ENCODE results near the gene SLC6A5. TPM values are rescaled to one million over a fixed set of nuclear protein-coding genes. Genes with fewer than 3 reads are reported as not detected.

Gene SLC6A5
- total RNA-seq, 2 donors from 2014 or later = not detected

DNA sequence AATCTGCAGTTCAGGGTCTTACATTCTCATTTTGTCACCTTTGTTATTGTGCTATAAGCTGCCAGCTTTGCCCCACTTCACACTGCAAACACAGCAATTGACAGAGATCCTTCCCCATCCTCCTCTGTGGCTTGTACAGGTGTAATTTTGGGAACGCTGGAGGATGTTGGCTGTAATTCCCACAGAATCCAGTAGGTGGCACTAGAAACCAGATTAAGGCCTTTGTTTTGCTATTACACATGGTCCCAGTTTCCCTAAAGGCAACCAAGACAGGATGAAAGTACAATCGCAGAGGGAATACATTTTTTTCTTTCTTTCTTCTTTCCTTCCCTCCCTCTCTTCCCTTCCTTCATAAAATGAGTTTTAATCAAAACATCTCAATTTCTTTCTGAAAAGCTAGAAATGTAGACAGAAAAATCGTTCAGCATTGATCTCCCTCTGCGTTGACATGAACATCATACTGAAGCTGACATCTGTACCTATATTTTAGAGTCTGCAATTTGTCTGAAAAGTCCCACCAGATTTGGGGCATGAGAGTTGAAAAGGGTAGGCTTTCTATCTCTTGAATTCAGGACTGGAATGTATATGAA, 48.7 kb downstream of the SLC6A5 start:
- peak; percentile 51 to 58 (median 54) for DNase-seq
- Histone ChIP-seq H3K4me1 (no peaks in the 10 kb centered on the region), H3K27me3 (no peaks in the 10 kb centered on the region), H3K36me3 (replicated peaks in 1 of 2; ENCODE audit: insufficient read depth in 1 of 2, low read depth in 2 of 2) (no peaks in the 10 kb centered on the region), H3K27ac (no peak overlapping the region), H3K9me3 (no peaks in the 10 kb centered on the region), H3K4me3 (no peak overlapping the region)
- TF ChIP-seq, protein P1, sequence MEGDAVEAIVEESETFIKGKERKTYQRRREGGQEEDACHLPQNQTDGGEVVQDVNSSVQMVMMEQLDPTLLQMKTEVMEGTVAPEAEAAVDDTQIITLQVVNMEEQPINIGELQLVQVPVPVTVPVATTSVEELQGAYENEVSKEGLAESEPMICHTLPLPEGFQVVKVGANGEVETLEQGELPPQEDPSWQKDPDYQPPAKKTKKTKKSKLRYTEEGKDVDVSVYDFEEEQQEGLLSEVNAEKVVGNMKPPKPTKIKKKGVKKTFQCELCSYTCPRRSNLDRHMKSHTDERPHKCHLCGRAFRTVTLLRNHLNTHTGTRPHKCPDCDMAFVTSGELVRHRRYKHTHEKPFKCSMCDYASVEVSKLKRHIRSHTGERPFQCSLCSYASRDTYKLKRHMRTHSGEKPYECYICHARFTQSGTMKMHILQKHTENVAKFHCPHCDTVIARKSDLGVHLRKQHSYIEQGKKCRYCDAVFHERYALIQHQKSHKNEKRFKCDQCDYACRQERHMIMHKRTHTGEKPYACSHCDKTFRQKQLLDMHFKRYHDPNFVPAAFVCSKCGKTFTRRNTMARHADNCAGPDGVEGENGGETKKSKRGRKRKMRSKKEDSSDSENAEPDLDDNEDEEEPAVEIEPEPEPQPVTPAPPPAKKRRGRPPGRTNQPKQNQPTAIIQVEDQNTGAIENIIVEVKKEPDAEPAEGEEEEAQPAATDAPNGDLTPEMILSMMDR (IDR thresholded peaks at IDR 0.05) = peak; percentile 77 to 89 (median 83)
- no peak for TF ChIP-seq POLR2A (IDR thresholded peaks at IDR 0.05)
- 31 to 33% methylated on average over 4 of the region's 4 CpGs for WGBS, 2 donors
- intact Hi-C loops (cut with DNase I) = loop anchor here (5.0 to 10.0 kb wide), 2 partner anchors 864 to 1657 kb away; no protein-coding TSS in a partner anchor
- ATAC-seq = peak; percentile 63

DNA sequence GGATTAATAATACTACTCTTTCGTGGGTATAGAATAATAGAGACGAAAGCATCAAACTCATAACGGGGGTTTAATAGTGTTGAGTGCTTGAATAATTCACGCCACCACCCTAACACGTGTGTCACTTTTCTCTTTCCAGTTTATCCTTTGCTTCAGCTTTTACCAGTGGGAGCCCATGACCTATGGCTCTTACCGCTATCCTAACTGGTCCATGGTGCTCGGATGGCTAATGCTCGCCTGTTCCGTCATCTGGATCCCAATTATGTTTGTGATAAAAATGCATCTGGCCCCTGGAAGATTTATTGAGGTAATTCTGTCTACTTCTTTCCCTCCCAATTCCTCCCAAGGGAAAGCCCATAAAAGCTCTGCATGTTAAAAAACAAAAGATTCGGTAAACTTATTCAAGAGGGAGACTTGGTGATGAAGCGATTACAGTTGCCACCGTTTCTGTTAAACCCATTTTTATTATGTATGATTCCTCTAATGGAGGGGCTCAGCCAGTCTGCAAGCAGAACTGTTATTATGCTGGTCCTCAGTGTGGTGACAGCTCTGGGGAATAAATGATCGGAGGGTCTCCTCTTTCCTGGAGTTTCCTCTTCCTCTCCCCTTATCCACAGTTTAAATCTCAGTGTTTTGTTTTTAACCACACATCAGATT, 52.9 kb downstream of the SLC6A5 start:
- no peaks in the 10 kb centered on the region for H3K27me3 ChIP-seq

DNA sequence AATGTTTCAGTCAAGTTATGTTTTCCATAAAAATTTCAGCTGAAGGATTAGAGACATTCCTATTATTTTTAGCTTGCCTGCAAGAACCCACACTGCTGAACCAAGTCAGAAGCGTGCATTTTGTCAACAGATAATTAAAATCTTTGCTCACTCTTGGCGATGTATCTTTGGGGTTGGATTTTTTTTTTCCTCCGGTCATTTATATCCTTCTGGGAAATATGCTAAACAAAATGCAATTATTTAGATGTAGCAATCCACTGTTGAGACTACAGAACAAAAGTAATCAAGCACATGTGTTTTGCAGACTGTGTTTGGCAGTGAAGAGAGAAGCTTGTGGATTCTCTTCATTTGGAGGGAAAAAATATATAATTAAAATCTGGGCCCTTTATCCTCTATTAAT, 54.6 kb downstream of the SLC6A5 start:
- DNase-seq = no peak
- no peak for ATAC-seq
- Histone ChIP-seq H3K27me3 (no peaks in the 10 kb centered on the region), H3K4me1 (no peaks in the 10 kb centered on the region), H3K36me3 (replicated peaks in 1 of 2; ENCODE audit: insufficient read depth in 1 of 2, low read depth in 2 of 2) (no peaks in the 10 kb centered on the region), H3K27ac (no peak overlapping the region), H3K4me3 (no peak overlapping the region), H3K9me3 (no peaks in the 10 kb centered on the region)
- WGBS, 2 donors = 66 to 70% methylated on average over 3 of the region's 3 CpGs
- TF ChIP-seq, protein P1 (IDR thresholded peaks at IDR 0.05) = no peak
- TF ChIP-seq POLR2A (IDR thresholded peaks at IDR 0.05) = no peak
- intact Hi-C loops (cut with DNase I) = no loop called here

More for the DNA sequence above, 52.9 kb downstream of the SLC6A5 start:
- DNase-seq (no peak), ATAC-seq (no peak)
- Histone ChIP-seq H3K27ac (no peak overlapping the region), H3K4me1 (no peaks in the 10 kb centered on the region), H3K4me3 (no peak overlapping the region), H3K9me3 (no peaks in the 10 kb centered on the region), H3K36me3 (replicated peaks in 1 of 2; ENCODE audit: insufficient read depth in 1 of 2, low read depth in 2 of 2) (no peaks in the 10 kb centered on the region)
- no peak for TF ChIP-seq POLR2A (IDR thresholded peaks at IDR 0.05)
- TF ChIP-seq, protein P1 (IDR thresholded peaks at IDR 0.05) = no peak
- WGBS, 2 donors = 67 to 72% methylated on average over 13 of the region's 13 CpGs
- intact Hi-C loops (cut with DNase I) = no loop called here

DNA sequence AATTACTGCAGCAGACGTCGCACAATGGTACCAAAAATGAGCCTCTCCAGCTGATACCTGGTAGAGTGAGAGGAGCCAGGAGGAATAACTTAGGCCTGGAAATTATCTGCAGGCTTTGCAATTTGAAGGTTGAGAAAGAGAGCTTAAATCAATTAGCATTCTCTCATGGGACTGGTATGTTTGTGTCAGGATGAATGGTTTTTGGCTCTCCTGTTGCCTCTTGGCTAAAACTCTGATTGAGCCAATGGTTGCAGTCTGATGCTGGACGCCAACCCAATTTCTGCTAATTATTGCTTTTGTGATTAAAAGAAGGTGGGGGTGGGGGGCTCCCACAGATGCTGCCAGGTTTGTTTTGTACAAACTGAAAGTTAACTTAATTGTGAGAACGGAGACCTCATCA, 57.5 kb downstream of the SLC6A5 start:
- H3K27me3 ChIP-seq = no peaks in the 10 kb centered on the region
- H3K27ac ChIP-seq = no peak overlapping the region
- intact Hi-C loops (cut with DNase I) = no loop called here
- no peaks in the 10 kb centered on the region for H3K9me3 ChIP-seq
- no peaks in the 10 kb centered on the region for H3K36me3 ChIP-seq (replicated peaks in 1 of 2; ENCODE audit: insufficient read depth in 1 of 2, low read depth in 2 of 2)
- DNase-seq (no peak), ATAC-seq (no peak)
- no peaks in the 10 kb centered on the region for H3K4me1 ChIP-seq
- WGBS, 2 donors = 75 to 76% methylated on average over 4 of the region's 4 CpGs
- H3K4me3 ChIP-seq = no peak overlapping the region
- no peak for TF ChIP-seq POLR2A (IDR thresholded peaks at IDR 0.05)
- TF ChIP-seq, protein P1 (IDR thresholded peaks at IDR 0.05) = no peak

DNA sequence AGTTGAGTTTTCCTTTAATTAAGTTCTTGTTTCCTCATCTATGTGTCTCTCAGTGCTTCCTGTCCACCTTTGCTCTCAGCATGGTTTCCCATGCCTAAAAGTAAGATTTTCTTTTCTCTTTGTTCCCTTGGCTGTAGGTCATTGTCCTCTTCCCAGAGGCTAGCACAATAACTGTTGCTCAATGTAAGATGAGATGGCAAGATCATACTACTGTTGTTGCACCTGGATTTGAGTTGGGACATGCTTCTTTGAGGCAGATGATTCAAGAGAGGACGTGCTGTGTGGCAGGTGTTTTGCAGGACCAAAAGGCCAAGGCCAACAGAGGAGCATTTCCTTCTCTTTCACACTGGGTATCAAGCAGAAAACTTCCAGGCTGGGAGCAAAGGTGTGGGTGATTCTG, 58.7 kb downstream of the SLC6A5 start:
- DNase-seq (no peak), ATAC-seq (no peak)
- Histone ChIP-seq H3K9me3 (no peaks in the 10 kb centered on the region), H3K4me1 (no peaks in the 10 kb centered on the region), H3K27me3 (no peaks in the 10 kb centered on the region), H3K4me3 (no peak overlapping the region), H3K36me3 (replicated peaks in 1 of 2; ENCODE audit: insufficient read depth in 1 of 2, low read depth in 2 of 2) (no peaks in the 10 kb centered on the region), H3K27ac (no peak overlapping the region)
- 19 to 34% methylated on average over 1 of the region's 1 CpG for WGBS, 2 donors
- intact Hi-C loops (cut with DNase I) = no loop called here
- TF ChIP-seq, protein P1 (IDR thresholded peaks at IDR 0.05) = no peak
- TF ChIP-seq POLR2A (IDR thresholded peaks at IDR 0.05) = no peak

Data from body of pancreas (tissue), 4 donors.